ENCODE results near the gene SKP1.
A peak's percentile ranks its signal among the peaks of the same experiment; 100 is the strongest.

The SKP1 gene

GRCh38 chr5:134114886-134115805 lies 61.6 kb downstream of the SKP1 start (continued):
- TF ChIP-seq, protein P1, sequence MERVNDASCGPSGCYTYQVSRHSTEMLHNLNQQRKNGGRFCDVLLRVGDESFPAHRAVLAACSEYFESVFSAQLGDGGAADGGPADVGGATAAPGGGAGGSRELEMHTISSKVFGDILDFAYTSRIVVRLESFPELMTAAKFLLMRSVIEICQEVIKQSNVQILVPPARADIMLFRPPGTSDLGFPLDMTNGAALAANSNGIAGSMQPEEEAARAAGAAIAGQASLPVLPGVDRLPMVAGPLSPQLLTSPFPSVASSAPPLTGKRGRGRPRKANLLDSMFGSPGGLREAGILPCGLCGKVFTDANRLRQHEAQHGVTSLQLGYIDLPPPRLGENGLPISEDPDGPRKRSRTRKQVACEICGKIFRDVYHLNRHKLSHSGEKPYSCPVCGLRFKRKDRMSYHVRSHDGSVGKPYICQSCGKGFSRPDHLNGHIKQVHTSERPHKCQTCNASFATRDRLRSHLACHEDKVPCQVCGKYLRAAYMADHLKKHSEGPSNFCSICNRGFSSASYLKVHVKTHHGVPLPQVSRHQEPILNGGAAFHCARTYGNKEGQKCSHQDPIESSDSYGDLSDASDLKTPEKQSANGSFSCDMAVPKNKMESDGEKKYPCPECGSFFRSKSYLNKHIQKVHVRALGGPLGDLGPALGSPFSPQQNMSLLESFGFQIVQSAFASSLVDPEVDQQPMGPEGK (tag by site-specific recombination; IDR thresholded peaks at IDR 0.05): peak; percentile 51; the same call in 1 of the 2 replicates
- TF ChIP-seq WT1 (tag by site-specific recombination; IDR thresholded peaks at IDR 0.05): 0 out of 2 replicates have a peak, but pooled peaks have one; percentile 50
- peak; percentile 78 for TF ChIP-seq SP2 (tag by site-specific recombination; IDR thresholded peaks at IDR 0.05)
- peak; percentile 82 for TF ChIP-seq ZBTB11 (tag by site-specific recombination; conservative IDR thresholded peaks at IDR 0.05; ENCODE audit: low read depth)
- TF ChIP-seq GLIS2 (tag by site-specific recombination; IDR thresholded peaks at IDR 0.05): peak; percentile 87
- TF ChIP-seq ZFHX2 (tag by site-specific recombination; conservative IDR thresholded peaks at IDR 0.05): peak; percentile 71
- peak; percentile 91 for TF ChIP-seq ZBTB48 (tag by site-specific recombination; IDR thresholded peaks at IDR 0.05)
- no peak for TF ChIP-seq ZFP41 (tag by site-specific recombination; IDR thresholded peaks at IDR 0.05; ENCODE audit: borderline replicate concordance)
- no peak for TF ChIP-seq RBAK (tag by site-specific recombination; IDR thresholded peaks at IDR 0.05)
- peak; percentile 77 for TF ChIP-seq ZIC2 (tag by site-specific recombination; IDR thresholded peaks at IDR 0.05)
- TF ChIP-seq, protein P2, sequence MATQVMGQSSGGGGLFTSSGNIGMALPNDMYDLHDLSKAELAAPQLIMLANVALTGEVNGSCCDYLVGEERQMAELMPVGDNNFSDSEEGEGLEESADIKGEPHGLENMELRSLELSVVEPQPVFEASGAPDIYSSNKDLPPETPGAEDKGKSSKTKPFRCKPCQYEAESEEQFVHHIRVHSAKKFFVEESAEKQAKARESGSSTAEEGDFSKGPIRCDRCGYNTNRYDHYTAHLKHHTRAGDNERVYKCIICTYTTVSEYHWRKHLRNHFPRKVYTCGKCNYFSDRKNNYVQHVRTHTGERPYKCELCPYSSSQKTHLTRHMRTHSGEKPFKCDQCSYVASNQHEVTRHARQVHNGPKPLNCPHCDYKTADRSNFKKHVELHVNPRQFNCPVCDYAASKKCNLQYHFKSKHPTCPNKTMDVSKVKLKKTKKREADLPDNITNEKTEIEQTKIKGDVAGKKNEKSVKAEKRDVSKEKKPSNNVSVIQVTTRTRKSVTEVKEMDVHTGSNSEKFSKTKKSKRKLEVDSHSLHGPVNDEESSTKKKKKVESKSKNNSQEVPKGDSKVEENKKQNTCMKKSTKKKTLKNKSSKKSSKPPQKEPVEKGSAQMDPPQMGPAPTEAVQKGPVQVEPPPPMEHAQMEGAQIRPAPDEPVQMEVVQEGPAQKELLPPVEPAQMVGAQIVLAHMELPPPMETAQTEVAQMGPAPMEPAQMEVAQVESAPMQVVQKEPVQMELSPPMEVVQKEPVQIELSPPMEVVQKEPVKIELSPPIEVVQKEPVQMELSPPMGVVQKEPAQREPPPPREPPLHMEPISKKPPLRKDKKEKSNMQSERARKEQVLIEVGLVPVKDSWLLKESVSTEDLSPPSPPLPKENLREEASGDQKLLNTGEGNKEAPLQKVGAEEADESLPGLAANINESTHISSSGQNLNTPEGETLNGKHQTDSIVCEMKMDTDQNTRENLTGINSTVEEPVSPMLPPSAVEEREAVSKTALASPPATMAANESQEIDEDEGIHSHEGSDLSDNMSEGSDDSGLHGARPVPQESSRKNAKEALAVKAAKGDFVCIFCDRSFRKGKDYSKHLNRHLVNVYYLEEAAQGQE (tag by site-specific recombination; IDR thresholded peaks at IDR 0.05): no peak
- TF ChIP-seq SP3 (tag by site-specific recombination; IDR thresholded peaks at IDR 0.05): peak; percentile 53
- TF ChIP-seq, protein P3, sequence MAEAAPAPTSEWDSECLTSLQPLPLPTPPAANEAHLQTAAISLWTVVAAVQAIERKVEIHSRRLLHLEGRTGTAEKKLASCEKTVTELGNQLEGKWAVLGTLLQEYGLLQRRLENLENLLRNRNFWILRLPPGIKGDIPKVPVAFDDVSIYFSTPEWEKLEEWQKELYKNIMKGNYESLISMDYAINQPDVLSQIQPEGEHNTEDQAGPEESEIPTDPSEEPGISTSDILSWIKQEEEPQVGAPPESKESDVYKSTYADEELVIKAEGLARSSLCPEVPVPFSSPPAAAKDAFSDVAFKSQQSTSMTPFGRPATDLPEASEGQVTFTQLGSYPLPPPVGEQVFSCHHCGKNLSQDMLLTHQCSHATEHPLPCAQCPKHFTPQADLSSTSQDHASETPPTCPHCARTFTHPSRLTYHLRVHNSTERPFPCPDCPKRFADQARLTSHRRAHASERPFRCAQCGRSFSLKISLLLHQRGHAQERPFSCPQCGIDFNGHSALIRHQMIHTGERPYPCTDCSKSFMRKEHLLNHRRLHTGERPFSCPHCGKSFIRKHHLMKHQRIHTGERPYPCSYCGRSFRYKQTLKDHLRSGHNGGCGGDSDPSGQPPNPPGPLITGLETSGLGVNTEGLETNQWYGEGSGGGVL (tag by site-specific recombination; IDR thresholded peaks at IDR 0.05): peak; percentile 87
- TF ChIP-seq YY1 (tag by site-specific recombination; IDR thresholded peaks at IDR 0.05): no peak

Measured in HEK293 (cell line).